Subcutaneous adipose tissue (tissue), 4 donors: ENCODE measurements around the gene OVOL2. TPM values are rescaled to one million over a fixed set of nuclear protein-coding genes. Genes with fewer than 3 reads are reported as not detected.

ENCODE experiments used
- CTCF ChIP-seq: fragments of 450-650 bp; IDR thresholded peaks from one replicate; pipeline ENCODE4 v1.5.1; 2016; ENCODE audit warnings: low read depth, mild to moderate bottlenecking, control low read depth, antibody characterized with exemption, moderate library complexity
- total RNA-seq, 4 donors: library from RNA; depleted of rRNA; stranded (reverse); fragments of >200 nt; gene quantifications; one replicate each; pipeline ENCODE4 v1.1.0, GENCODE V29; 2016

Gene OVOL2
- total RNA-seq, 4 donors from 2014 or later, result not detected

- TF ChIP-seq CTCF, result no peak
Measured at GRCh38 chr20:18050628-18051027, 7.1 kb downstream of the OVOL2 start.

- no peak for TF ChIP-seq CTCF
Measured at GRCh38 chr20:18048176-18048575, 9.5 kb downstream of the OVOL2 start.

GRCh38 chr20:18046535-18046934, 11.2 kb downstream of the OVOL2 start:
- TF ChIP-seq CTCF, result no peak

- no peak for TF ChIP-seq CTCF
Measured at GRCh38 chr20:18042229-18042628, 15.5 kb downstream of the OVOL2 start.

- no peak for TF ChIP-seq CTCF
Measured at GRCh38 chr20:18041462-18041861, 16.3 kb downstream of the OVOL2 start.

- TF ChIP-seq CTCF, result no peak
Measured at GRCh38 chr20:18039063-18039462, 18.7 kb downstream of the OVOL2 start.

GRCh38 chr20:18034039-18034438, 23.7 kb downstream of the OVOL2 start:
- no peak for TF ChIP-seq CTCF
